ENCODE data around the gene SLC39A3. TPM values are rescaled to one million over a fixed set of nuclear protein-coding genes. Genes with fewer than 3 reads are reported as not detected.

Gene SLC39A3
- polyA plus RNA-seq, 4 donors, result 25.4 to 39.0 (median 29.7) TPM

DNA sequence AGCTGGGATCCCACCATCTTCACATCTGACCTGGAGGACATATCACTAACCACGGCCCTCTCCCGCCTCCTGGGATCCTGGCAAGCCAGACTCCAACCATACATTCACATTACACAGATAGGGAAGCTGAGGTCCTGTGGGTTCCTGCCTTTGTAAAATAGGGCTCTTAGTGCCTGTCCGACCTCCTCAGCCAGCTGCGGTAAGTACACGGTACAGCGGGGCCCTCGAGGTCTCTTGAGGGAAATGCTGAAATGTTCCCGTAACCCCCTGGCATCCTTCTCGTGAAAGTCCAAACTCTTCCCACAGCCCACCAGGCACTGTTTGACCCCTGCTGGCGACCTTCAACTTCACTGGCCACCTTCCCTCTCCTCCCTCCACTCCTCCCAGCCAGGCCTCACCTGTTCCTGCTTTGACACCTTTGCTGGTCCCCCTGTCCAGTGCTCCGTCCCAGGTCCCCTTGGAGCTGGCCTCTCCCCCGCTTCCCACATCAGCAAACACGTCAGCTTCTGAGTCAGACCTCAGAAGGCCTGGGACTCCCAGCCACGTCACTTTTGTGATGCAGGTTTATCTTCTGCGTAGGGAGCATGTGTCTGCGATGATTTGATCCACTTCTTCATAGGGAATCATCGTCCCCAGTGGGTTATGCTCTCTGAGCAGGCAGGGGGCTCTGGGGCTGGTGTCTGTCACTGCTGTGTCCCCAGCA is 28.5 kb downstream of the SLC39A3 start:
- DNase-seq (ENCODE audit: low read depth in 4 of 4, low spot score in 2 of 4), result no peak

- DNase-seq (ENCODE audit: low read depth in 4 of 4, low spot score in 2 of 4), result no peak
These were observed 33.6 kb downstream of the SLC39A3 start for GRCh38 chr19:2706251-2706650.

DNA sequence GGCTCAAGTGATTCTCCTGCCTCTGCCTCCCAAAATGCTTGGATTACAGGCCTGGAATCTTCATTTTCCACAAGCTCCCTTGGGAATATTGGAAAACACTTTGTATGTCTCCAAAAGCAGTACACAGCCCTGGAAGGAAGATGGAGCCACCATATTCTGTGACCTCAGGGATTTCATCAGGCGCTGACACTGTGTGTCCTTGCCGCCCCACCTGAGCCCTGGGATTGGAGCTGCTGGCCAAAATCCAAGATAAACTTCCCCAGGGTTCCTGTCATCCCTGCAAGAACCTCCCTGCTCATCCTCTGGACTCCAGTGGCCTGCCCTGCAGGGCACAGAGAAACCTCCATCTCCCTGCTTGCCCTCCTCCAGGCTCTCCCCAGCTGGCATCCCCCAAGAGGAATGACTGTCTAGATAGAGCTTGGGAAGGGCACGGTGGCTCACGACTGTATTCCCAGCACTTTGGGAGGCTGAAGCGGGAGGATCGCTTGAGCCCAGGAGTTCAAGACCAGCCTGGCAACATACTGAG is 36.1 kb downstream of the SLC39A3 start:
- no peak for DNase-seq (ENCODE audit: low read depth in 4 of 4, low spot score in 2 of 4)

- no peak for DNase-seq (ENCODE audit: low read depth in 4 of 4, low spot score in 2 of 4)
These were observed 36.8 kb downstream of the SLC39A3 start for GRCh38 chr19:2703077-2703437.

GRCh38 chr19:2702170-2703076 is 37.4 kb downstream of the SLC39A3 start, which contains the start of gene GNG7:
GNG7 (minus strand) TSS chr19:2702694; CDS start chr19:2520688, 182,006 bp downstream.
- peak in 3 of 4 donors; percentile 70 to 82 (median 76) for DNase-seq (ENCODE audit: low read depth in 4 of 4, low spot score in 2 of 4)

DNA sequence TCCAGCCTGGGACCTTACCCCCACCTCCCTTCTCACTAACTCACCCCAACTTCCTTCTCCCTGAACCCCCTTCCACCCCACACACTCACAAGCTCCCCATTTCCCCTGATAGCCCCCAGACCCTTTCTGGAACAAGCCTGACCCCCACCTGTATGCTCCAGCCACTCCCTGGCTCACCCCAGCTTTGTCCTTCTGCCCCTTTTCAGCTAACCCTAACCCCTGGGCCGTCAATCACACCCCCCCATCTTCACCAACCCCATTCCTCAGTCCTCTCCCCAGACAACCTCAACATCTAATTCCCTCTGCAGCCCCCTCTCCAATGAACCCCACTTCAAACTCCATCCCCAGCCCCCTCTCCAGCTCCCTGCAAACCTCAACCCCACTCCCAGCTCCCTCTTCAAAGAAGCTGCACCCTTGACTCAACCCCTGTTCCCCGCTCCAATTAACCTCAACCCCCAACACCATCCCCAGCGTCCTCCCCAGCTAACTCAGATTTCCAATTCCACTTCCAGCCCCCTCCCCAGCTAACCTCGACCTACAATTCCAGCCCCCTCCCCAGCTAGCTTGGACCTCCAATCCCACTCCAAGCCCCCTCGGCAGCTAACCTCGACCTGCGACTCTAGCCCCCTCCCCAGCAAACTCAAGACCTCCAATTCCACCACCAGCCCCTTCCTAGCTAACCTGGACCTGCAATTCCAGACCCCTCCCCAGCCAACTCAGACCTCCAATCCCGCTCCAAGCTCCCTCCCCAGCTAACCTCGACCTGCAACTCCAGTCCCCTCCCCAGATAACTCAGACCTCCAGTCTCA is 38.3 kb downstream of the SLC39A3 start:
- DNase-seq (ENCODE audit: low read depth in 4 of 4, low spot score in 2 of 4), result no peak

DNA sequence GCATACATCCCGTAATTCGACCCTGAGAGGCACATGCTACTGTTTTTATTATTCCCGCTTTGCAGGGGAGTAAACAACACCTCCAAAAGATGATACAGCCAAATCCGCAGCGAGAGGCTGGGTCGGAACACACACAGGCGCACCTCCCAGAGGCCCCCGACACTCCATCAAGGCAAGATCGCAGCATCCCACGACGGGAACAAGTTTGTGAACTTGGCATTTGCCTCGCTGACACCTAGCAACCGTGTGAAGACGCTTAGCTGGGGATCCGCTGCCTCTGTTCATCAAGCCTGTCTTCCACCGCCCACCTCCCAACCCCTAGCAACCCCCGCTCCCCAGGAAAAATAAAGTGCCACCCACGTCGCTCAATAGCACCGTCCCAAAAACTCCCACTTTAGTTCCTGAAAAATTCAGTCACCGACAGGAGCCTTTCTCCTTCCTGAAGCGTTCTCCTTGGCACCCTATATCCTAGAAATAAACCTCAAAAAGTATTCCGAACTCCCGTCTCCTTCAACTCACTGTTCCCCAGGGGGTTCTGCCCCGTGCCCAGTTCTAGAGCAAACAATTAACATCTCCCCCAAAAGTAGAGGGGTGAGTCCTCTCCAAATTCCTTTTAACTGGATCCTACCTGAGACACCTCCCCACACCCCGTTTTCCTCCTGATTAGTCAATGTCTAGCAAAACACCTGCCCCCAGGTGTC is 39.0 kb downstream of the SLC39A3 start:
- DNase-seq (ENCODE audit: low read depth in 4 of 4, low spot score in 2 of 4), result no peak

DNA sequence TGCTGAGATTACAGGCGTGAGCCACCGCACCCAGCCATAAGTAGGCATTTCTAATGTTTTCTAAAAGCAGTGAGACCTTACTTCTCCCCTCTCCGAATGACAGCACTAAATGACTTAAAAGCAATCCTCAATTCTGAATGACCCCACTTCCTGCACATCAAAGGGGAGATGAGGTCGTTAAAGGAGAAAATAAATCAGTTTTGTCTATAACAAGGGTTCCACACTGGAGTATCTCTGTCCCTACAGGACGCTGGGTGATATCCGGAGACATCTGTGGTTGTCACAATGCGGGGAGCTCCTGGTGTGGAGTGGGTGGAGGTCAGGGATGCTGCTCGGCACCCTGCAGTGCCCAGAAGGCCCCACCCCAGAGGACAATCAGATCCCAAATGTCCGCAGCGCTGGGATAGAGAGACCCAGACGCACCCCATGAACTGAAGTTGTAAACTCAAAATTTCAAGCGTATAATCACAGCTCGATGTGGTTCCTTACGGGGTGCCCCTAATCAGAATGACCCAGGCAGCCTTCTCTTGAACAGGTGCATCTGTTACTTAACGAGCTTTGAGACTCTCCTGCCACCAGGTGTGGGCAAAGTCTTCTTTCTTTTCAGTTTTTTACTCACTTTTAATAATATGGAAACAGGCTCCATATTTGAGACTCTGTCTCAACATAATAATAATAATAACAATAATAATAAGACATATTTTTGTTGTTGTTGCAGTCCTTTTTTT is 40.2 kb downstream of the SLC39A3 start:
- no peak for DNase-seq (ENCODE audit: low read depth in 4 of 4, low spot score in 2 of 4)

DNA sequence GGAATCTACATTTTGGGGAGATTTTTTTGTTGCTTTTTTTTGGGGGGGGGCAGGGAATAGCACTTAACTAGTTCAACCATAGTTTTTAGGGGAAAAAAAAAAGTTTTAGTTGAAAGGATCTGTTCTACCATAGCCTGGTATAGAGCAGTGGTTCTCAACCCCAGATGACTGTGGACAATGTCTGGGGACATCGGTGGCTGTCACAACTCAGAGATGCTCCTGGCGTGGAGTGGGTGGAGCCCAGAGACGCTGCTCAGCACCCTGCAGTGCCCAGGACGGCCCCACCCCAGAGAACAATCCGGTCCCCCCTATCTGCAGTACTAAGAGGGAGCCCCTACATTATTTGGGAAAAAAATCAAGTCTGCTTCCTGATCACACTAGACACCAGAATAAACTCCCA is 45.6 kb downstream of the SLC39A3 start:
- no peak for DNase-seq (ENCODE audit: low read depth in 4 of 4, low spot score in 2 of 4)

- DNase-seq (ENCODE audit: low read depth in 4 of 4, low spot score in 2 of 4), result no peak
These were observed 46.2 kb downstream of the SLC39A3 start for GRCh38 chr19:2693492-2694160.

GRCh38 chr19:2691951-2692350 is 47.9 kb downstream of the SLC39A3 start:
- DNase-seq (ENCODE audit: low read depth in 4 of 4, low spot score in 2 of 4), result no peak

DNA sequence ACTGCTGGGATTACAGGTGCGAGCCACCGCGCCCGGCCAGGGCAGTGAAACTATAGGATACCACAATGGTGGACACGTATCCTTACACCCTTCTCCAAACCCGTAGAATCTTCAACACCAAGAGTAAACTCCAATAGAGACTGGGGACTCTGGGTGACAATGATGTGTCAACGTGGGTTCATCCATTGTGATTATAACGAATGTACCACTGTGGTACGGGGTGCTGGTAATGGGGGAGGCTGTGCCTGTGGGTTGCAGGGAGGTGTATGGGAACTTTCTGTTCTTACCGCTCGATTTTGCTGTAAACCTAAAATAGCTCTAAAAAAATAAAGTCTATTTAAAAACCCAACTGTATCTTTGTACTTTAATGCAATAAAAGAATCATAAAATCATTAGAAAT is 49.0 kb downstream of the SLC39A3 start:
- no peak for DNase-seq (ENCODE audit: low read depth in 4 of 4, low spot score in 2 of 4)

- DNase-seq (ENCODE audit: low read depth in 4 of 4, low spot score in 2 of 4), result no peak
These were observed 53.5 kb downstream of the SLC39A3 start for GRCh38 chr19:2686360-2686759.

- no peak for DNase-seq (ENCODE audit: low read depth in 4 of 4, low spot score in 2 of 4)
These were observed 54.6 kb downstream of the SLC39A3 start for GRCh38 chr19:2685204-2685704.

GRCh38 chr19:2683430-2684003 is 56.3 kb downstream of the SLC39A3 start:
- DNase-seq (ENCODE audit: low read depth in 4 of 4, low spot score in 2 of 4), result no peak
